Left forelimb (tissue), 1 donor: ENCODE data around the gene DHH.

ENCODE experiments used
- DNase-seq: peaks from one replicate; pipeline ENCODE4 v3.0.0-alpha.2; 2018; ENCODE audit warnings: low spot score

Gene DHH

DNA sequence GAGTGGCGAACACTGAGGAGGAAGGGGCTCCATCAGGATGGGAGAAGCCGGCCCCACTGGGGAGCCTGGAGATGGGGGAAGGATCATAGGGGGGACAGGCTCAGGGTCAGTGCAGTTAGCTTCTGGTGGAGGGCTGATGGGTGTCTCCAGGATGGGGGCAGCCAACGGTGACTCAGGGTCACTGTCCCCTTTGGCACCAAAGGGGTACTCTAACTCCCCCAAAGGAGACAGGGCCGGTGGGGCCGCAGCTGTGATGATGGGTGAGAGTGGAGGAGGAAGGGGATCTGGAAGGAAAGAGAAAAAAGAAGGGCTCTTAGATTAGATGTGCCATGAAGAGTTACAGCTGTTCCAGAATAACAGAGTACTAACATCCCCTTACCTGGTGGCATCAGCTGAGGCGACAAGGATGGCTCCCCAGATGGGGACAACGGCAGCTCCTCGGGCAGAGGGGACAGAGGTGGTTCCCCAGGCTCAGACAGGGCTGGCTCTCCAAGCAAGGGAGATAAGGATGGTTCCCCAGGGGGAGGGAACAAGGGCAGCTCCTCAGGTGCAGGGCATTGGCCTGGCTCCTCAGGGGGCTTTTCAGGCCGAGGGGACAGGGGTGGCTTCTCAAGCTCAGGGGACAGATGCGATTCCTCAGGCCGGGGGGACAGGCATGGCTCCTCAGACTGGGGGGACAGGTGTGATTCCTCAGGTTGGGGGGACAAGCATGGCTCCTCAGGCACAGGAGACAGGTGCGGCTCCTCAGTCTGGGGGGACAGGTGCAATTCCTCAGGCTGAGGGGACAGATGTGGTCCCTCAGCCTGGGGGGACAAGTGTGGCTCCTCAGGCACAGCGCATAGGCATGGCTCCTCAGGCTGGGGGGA, 43.9 kb downstream of the DHH start:
- DNase-seq: no peak

GRCh38 chr12:49049566-49050224, 44.9 kb downstream of the DHH start:
- no peak for DNase-seq

DNA sequence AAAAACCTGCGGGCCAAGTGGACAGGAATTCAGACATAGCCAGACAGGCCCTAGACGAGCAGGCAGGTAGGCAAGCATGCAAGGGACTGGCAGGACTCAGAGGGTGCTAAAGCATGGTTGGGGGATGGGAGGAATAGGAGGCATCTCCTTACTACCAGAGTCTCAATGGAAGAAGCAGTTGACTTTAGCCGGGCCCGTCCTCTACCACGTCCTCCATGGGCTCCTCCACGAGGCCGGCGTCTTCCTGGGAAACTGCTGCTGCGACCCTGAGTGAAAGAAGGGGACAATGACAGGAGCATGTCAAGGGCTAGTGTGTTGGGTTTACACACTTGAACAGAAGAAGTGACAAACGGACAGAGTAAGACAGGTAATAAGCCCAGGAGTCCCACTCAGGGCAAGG, 45.6 kb downstream of the DHH start:
- no peak for DNase-seq

GRCh38 chr12:49046129-49046895, 48.3 kb downstream of the DHH start:
- DNase-seq: no peak

DNA sequence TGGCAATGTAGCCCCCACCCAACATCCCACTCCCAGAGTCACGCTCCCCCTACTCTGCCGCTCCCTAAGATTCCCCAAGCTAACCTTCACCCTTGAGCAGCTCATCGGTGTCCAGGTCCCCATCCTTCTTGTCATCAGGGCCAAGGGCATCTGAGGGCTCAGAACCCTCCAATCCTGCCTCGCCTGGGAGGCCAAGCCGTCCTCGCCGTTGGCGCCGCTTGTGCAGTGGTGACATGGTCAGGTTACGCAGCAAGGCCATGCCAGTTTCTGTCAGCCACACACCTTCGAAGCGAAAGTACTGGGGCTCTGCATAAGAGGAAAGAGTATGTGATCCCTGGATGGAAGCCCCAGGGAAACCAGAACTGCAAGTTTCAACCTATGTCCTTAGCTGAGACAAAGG, 49.9 kb downstream of the DHH start:
- DNase-seq: no peak

- DNase-seq: no peak
Observed at GRCh38 chr12:49043856-49044258, 50.7 kb downstream of the DHH start.

- no peak for DNase-seq
Observed at GRCh38 chr12:49043241-49043640, 51.4 kb downstream of the DHH start.

DNA sequence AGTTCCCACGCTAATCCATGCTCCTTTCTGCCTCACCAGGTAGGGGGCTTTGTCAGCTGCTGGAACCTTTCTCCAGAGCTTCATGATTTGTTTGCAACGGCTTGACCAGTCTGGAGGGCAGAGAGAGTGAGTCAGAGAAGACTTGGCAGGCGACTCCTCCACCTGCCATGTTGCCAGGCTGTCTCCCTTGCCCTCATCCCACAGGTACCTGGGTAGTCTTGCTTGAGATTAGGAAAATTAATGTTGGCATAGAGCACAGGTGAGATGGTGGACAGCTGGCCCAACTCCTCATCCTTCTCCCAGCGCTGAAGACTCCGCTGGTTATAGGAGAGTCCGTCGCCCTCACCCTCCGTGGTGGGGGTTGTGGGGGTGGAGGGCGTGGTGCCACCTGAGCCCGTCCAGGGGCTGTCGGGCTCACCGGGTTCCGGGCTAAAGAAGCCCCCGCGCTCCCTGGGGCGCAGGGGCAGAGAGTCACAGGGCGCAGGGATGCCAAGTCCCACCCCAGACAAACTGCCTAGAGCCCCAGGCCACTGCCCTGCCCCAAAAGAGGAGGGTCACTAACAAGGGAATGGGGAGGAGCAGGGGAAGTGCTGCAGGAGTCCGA, 52.6 kb downstream of the DHH start:
- DNase-seq: no peak

- no peak for DNase-seq
Observed at GRCh38 chr12:49041036-49041880, 53.3 kb downstream of the DHH start.

DNA sequence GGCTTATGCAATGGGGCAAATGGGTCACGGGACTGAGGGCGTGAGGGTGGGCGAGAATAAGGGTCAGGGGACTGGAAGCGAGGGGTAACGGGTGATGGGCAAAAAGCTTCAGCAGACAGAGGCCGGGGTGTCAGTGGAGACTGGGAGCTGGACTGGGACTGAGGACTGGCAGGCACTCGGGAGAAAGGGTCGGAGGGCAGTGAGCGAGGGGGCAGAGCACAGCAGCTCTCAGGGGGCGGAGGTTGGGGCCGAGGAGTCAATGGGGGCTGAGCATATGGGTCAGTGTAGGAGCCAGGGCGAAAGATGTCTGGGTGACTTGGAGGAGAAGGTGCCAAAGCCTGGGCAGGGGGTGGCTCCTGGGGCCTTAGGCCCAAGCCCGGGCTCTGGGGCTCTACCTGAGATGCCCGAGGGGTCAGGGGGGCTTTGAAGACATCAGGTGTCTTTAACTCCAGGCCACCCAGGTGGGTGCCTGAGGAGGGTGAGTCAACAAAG, 54.2 kb downstream of the DHH start:
- no peak for DNase-seq

- no peak for DNase-seq
Observed at GRCh38 chr12:49039421-49040363, 54.9 kb downstream of the DHH start.

DNA sequence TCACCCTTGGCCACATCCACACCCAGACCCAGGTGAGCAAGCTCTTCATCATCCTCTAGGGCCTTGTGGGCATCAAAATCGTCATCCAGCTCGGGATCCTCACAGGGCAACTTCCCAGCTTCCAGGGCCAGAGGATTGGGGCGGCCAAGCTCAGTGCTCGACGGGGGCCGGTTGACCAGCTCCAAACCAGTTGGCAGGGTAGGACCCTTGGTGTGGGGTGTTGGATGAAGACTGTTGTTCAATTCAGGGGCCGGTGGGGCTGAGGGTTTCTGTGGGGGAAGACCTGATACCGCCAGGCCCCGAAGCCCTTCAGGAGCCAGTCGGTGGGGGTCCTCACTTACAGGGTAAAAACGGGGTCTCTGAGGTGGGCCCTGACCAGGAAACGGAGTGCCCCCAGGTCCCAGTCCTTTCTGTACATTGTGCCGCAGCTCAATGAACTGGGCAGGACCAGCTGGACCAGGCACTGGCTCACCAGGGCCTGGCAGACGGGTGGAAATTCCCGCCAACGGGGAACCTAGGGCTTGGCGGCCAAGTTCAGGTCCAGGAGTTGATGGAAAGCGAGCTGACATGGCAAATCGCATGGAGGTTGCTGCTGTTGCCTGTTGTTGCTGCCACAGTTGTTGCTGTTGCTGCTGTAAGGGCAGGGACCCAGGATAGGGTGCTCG, 56.2 kb downstream of the DHH start:
- DNase-seq: no peak

DNA sequence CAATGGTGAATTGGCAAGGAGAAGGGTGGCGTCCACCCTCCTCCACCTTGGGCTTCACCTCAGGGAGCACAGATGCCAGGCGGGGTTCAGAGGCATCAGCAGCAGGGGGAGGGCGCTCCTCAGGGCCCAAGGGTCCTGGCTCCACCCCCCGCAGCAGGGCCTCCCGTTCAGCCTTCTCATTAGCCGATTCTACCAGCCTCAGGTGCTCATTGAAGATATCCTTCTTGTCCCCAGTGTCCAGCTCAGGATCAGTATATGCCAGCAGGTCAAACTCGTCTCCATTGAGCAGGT, 56.7 kb downstream of the DHH start:
- DNase-seq: no peak

DNA sequence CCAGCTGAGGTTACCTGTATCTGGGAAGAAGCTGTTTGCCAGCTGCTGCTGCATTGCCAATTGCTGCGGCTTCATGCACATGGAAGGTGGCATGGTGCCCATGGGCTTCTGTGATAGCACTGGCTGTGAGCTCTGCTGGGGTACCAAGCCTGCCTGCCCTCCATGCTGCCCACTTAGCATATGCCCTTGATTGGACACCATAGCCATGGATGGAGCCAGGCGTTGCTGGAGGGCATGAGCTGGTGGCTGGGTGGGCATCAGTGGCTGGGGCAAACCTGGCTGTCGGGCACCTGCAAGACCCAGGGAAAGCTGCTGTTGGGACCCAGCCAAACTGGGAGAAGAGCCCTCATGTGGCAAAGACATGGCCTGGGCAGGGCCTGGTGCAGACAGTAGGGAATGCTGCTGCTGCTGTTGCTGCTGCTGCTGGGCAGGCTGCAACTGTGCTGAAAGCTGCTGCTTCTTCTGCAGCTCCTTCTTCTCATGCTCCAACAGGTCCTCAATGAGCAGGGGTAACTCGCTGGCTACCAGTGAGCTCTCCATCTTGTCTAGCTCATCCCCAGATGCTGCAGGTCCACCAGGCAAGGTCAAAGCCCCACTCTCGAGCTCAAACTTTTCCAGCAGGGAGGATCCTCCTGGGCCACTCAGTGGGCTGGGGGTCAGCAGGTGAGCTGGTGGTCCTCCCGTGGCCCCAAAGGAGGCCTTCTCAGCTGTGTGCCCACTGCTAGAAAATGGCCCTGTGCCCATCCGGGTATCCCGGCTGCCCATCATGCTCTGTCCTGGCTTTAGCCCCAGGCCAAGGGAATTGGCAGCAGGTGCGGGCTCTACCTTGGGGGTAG, 57.3 kb downstream of the DHH start:
- no peak for DNase-seq
